Liver (tissue), 9 donors: ENCODE measurements around the gene FIP1L1. TPM values are rescaled to one million over a fixed set of nuclear protein-coding genes. Genes with fewer than 3 reads are reported as not detected.

ENCODE experiments used
- DNase-seq: peaks from one replicate; pipeline ENCODE4 v3.0.0-alpha.2; 2017; ENCODE audit warnings: low spot score
- H3K27ac ChIP-seq, 2 donors: one replicate each; pipeline ENCODE4 v1.7.0; 2013; ENCODE audit warnings: inconsistent platforms in 2 of 2, low read length in 2 of 2, control low read depth in 1 of 2, low read depth in 1 of 2, mild to moderate bottlenecking in 1 of 2
- H3K27me3 ChIP-seq, 4 donors: one replicate each; pipeline versions ENCODE4 v1.6.1 to v1.7.0; 2013; ENCODE audit warnings: low read length in 3 of 4, inconsistent platforms in 1 of 4, mild to moderate bottlenecking in 1 of 4, moderate library complexity in 1 of 4; ENCODE audit not compliant: control insufficient read depth in 4 of 4, insufficient read depth in 4 of 4
- H3K36me3 ChIP-seq, 4 donors: one replicate each; pipeline versions ENCODE4 v1.6.1 to v1.7.0; 2013; ENCODE audit warnings: low read length in 3 of 4, mild to moderate bottlenecking in 3 of 4, low read depth in 1 of 4, moderate library complexity in 1 of 4; ENCODE audit not compliant: control insufficient read depth in 4 of 4, insufficient read depth in 3 of 4
- H3K4me1 ChIP-seq, 4 donors: one replicate each; pipeline versions ENCODE4 v1.6.1 to v1.7.0; 2013; ENCODE audit warnings: low read length in 3 of 4, mild to moderate bottlenecking in 3 of 4, moderate library complexity in 1 of 4; ENCODE audit not compliant: control insufficient read depth in 4 of 4, insufficient read depth in 4 of 4
- H3K4me3 ChIP-seq, 3 donors: one replicate each; pipeline versions ENCODE4 v1.6.1 to v1.7.0; 2013; ENCODE audit warnings: low read length in 3 of 3, control low read depth in 1 of 3, low read depth in 1 of 3, mild to moderate bottlenecking in 1 of 3
- H3K9ac ChIP-seq, 2 donors: one replicate each; pipeline ENCODE4 v1.7.0; 2013; ENCODE audit warnings: low read length in 2 of 2, mild to moderate bottlenecking in 2 of 2, moderate library complexity in 2 of 2, control low read depth in 1 of 2, low read depth in 1 of 2
- H3K9me3 ChIP-seq, 4 donors: one replicate each; pipeline versions ENCODE4 v1.6.1 to v1.7.0; 2013; ENCODE audit warnings: low read length in 3 of 4; ENCODE audit not compliant: control insufficient read depth in 4 of 4
- EGR1 ChIP-seq, 2 donors: IDR thresholded peaks; 2 replicates each; pipeline ENCODE4 v1.6.1; 2016 to 2018; ENCODE audit warnings: antibody characterized with exemption in 2 of 2, low read depth in 2 of 2
- FOXA1 ChIP-seq: IDR thresholded peaks from 2 replicates; pipeline ENCODE4 v1.6.1; 2016; ENCODE audit warnings: antibody characterized with exemption
- FOXA2 ChIP-seq: IDR thresholded peaks from 2 replicates; pipeline ENCODE4 v1.6.1; 2016; ENCODE audit warnings: antibody characterized with exemption
- GABPA ChIP-seq, 2 donors: IDR thresholded peaks in 1 of 2; conservative IDR thresholded peaks in 1 of 2; 2 replicates each; pipeline ENCODE4 v1.6.1; 2016; ENCODE audit warnings: antibody characterized with exemption in 2 of 2, mild to moderate bottlenecking in 1 of 2, moderate library complexity in 1 of 2
- HNF4A ChIP-seq, 2 donors: conservative IDR thresholded peaks; 2 replicates each; pipeline ENCODE4 v1.6.1; 2016; ENCODE audit warnings: antibody characterized with exemption in 2 of 2, mild to moderate bottlenecking in 2 of 2
- HNF4G ChIP-seq: IDR thresholded peaks from 2 replicates; pipeline ENCODE4 v1.6.1; 2016; ENCODE audit warnings: antibody characterized with exemption
- JUND ChIP-seq, 2 donors: IDR thresholded peaks; 2 replicates each; pipeline ENCODE4 v1.6.1; 2016; ENCODE audit warnings: antibody characterized with exemption in 2 of 2
- NR2F2 ChIP-seq: IDR thresholded peaks from 2 replicates; pipeline ENCODE4 v1.6.1; 2016; ENCODE audit warnings: antibody characterized with exemption
- RAD21 ChIP-seq, 2 donors: IDR thresholded peaks; 2 replicates each; pipeline ENCODE4 v1.6.1; 2016; ENCODE audit warnings: antibody characterized with exemption in 2 of 2, mild to moderate bottlenecking in 2 of 2
- RXRA ChIP-seq, 2 donors: IDR thresholded peaks; 2 replicates each; pipeline ENCODE4 v1.6.1; 2017 to 2018; ENCODE audit warnings: antibody characterized with exemption in 2 of 2, mild to moderate bottlenecking in 1 of 2
- SP1 ChIP-seq: IDR thresholded peaks from 2 replicates; pipeline ENCODE4 v1.6.1; 2018; ENCODE audit warnings: antibody characterized with exemption, mild to moderate bottlenecking
- TAF1 ChIP-seq: conservative IDR thresholded peaks from 2 replicates; pipeline ENCODE4 v1.6.1; 2016; ENCODE audit warnings: antibody characterized with exemption, mild to moderate bottlenecking
- YY1 ChIP-seq: IDR thresholded peaks from 2 replicates; pipeline ENCODE4 v1.6.1; 2016; ENCODE audit warnings: antibody characterized with exemption, mild to moderate bottlenecking
- WGBS: extraction: QIAGEN DNeasy Blood & Tissue Kit; methylation state at CpG from one replicate; pipeline ENCODE4 v1.1.7; 2013; 5-methylcytosine and 5-hydroxymethylcytosine counted together
- polyA plus RNA-seq, 2 donors: library from polyadenylated mRNA; stranded (reverse) in 1 of 2; unstranded in 1 of 2; fragments of 200-250 nt in 1 of 2; fragments of >200 nt in 1 of 2; fragmentation: Nextera tagmentation in 1 of 2; extraction: Ambion mirVana in 1 of 2; gene quantifications; one replicate each; pipeline versions ENCODE4 v1.2.1 to v1.2.3, GENCODE V29; 2013 to 2015
- total RNA-seq, 2 donors: library from RNA; depleted of rRNA; stranded (reverse); fragments of >200 nt; gene quantifications; one replicate each; pipeline ENCODE4 v1.2.3, GENCODE V29; 2014
- TF ChIP-seq, protein P1 (sequence below): fragments of 150-350 bp; IDR thresholded peaks from 2 replicates; pipeline ENCODE4 v1.5.1; 2017; ENCODE audit warnings: improper control_type of control experiment, low read depth, low read length; ENCODE audit not compliant: missing input control
- TF ChIP-seq, protein P2 (sequence below): IDR thresholded peaks from 2 replicates; pipeline ENCODE4 v1.6.1; 2016; ENCODE audit warnings: antibody characterized with exemption
- TF ChIP-seq, protein P3 (sequence below): IDR thresholded peaks from 2 replicates; pipeline ENCODE4 v1.6.1; 2016; ENCODE audit warnings: antibody characterized with exemption, mild to moderate bottlenecking
- TF ChIP-seq, protein P4 (sequence below): IDR thresholded peaks from 2 replicates; pipeline ENCODE4 v1.6.1; 2016; ENCODE audit warnings: antibody characterized with exemption
- donor health status: healthy.
- donor health status: healthy.
- donor health status: healthy.
- donor health status: healthy.
- donor health status: healthy.

Gene FIP1L1
- total and polyA plus RNA-seq, 4 donors, result 12.2 to 30.3 (median 18.4) TPM

DNA sequence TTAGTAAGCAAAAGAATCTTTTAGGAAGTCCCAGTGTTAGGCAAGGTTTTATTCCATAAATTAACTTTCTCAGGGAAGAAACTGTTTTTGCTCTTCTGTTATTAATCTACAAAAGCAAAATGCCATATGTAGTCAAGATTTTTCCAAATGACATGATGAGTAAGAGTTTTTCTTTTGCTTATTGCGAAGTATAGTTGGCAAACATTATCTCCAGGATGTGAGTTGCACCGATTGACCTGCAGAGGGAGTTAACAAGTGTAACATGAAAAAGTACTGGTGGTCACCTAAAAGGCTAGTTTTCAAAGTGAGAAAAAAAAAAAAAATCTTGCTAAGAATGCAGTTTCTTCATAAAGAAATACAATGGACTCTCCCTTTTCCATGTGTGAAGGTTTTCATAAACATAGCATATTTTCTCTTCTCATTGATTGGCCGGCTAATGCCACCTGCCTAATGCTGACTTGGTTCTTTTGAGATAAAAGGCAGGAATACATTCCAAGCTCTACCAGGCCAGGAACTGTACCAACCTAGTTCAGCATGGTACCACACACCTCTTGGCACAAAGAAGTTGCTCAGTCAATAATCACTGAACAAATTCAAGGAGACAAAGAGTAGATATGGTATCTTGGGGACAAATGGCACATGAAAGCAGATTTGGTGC is 113.7 kb downstream of the FIP1L1 start:
- Histone ChIP-seq H3K4me3 (no peak overlapping the region), H3K4me1 (peaks cover 0 to 3% (median 0%) of the 10 kb centered on the region in 4 donors), H3K9ac (no peak overlapping the region), H3K36me3 (peaks cover 0 to 5% (median 2%) of the 10 kb centered on the region in 4 donors), H3K9me3 (no peaks in the 10 kb centered on the region), H3K27me3 (no peaks in the 10 kb centered on the region), H3K27ac (no peak overlapping the region)
- no peak for DNase-seq
- TF ChIP-seq SP1, result peak; percentile 12
- TF ChIP-seq NR2F2, result no peak
- TF ChIP-seq FOXA2, result no peak
- TF ChIP-seq JUND (IDR thresholded peaks at IDR 0.05), result no peak
- TF ChIP-seq, protein P1, sequence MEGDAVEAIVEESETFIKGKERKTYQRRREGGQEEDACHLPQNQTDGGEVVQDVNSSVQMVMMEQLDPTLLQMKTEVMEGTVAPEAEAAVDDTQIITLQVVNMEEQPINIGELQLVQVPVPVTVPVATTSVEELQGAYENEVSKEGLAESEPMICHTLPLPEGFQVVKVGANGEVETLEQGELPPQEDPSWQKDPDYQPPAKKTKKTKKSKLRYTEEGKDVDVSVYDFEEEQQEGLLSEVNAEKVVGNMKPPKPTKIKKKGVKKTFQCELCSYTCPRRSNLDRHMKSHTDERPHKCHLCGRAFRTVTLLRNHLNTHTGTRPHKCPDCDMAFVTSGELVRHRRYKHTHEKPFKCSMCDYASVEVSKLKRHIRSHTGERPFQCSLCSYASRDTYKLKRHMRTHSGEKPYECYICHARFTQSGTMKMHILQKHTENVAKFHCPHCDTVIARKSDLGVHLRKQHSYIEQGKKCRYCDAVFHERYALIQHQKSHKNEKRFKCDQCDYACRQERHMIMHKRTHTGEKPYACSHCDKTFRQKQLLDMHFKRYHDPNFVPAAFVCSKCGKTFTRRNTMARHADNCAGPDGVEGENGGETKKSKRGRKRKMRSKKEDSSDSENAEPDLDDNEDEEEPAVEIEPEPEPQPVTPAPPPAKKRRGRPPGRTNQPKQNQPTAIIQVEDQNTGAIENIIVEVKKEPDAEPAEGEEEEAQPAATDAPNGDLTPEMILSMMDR, result peak; percentile 83
- peak; percentile 83 to 88 for TF ChIP-seq RAD21 (IDR thresholded peaks at IDR 0.05)
- TF ChIP-seq RXRA (IDR thresholded peaks at IDR 0.05), result peak in 1 of 2 donors; percentile 21
- 36% methylated on average over 3 of the region's 3 CpGs for WGBS

DNA sequence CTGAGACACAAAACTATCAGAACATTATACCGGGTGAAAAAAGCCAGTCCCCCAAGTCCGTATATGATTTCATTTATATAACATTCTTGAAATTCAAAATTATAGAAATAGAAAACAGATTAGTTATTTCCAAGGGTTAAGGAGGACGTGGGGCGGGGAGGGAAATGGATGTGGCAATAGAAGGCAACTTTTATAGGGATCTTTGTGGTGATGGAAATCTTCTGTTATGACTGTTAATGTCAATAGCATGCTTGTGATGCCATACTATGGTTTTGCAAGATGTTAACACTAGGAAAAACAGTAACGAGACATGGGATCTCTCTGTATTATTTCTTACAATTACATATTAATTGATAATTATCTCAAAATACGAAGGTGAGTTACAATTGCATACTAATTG is 117.4 kb downstream of the FIP1L1 start:
- 95% methylated on average over 6 of the region's 6 CpGs for WGBS
- Histone ChIP-seq H3K27me3 (no peaks in the 10 kb centered on the region), H3K36me3 (peaks cover 0 to 5% (median 2%) of the 10 kb centered on the region in 4 donors), H3K4me1 (peaks cover 0 to 3% (median under 1%) of the 10 kb centered on the region in 4 donors), H3K9me3 (no peaks in the 10 kb centered on the region), H3K9ac (no peak overlapping the region), H3K4me3 (no peak overlapping the region), H3K27ac (no peak overlapping the region)
- TF ChIP-seq RXRA (IDR thresholded peaks at IDR 0.05) (no peak), HNF4G (no peak), HNF4A (conservative IDR thresholded peaks at IDR 0.05) (no peak), TAF1 (no peak), NR2F2 (no peak), FOXA2 (no peak), GABPA (IDR thresholded peaks at IDR 0.05 in 1 of 2, conservative IDR thresholded peaks at IDR 0.05 in 1 of 2) (no peak), EGR1 (IDR thresholded peaks at IDR 0.05; ENCODE audit: low read depth in 2 of 2) (no peak), SP1 (no peak), YY1 (no peak), FOXA1 (no peak), RAD21 (IDR thresholded peaks at IDR 0.05) (no peak)
- TF ChIP-seq, protein P2, sequence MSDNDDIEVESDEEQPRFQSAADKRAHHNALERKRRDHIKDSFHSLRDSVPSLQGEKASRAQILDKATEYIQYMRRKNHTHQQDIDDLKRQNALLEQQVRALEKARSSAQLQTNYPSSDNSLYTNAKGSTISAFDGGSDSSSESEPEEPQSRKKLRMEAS, result no peak
- TF ChIP-seq, protein P3, sequence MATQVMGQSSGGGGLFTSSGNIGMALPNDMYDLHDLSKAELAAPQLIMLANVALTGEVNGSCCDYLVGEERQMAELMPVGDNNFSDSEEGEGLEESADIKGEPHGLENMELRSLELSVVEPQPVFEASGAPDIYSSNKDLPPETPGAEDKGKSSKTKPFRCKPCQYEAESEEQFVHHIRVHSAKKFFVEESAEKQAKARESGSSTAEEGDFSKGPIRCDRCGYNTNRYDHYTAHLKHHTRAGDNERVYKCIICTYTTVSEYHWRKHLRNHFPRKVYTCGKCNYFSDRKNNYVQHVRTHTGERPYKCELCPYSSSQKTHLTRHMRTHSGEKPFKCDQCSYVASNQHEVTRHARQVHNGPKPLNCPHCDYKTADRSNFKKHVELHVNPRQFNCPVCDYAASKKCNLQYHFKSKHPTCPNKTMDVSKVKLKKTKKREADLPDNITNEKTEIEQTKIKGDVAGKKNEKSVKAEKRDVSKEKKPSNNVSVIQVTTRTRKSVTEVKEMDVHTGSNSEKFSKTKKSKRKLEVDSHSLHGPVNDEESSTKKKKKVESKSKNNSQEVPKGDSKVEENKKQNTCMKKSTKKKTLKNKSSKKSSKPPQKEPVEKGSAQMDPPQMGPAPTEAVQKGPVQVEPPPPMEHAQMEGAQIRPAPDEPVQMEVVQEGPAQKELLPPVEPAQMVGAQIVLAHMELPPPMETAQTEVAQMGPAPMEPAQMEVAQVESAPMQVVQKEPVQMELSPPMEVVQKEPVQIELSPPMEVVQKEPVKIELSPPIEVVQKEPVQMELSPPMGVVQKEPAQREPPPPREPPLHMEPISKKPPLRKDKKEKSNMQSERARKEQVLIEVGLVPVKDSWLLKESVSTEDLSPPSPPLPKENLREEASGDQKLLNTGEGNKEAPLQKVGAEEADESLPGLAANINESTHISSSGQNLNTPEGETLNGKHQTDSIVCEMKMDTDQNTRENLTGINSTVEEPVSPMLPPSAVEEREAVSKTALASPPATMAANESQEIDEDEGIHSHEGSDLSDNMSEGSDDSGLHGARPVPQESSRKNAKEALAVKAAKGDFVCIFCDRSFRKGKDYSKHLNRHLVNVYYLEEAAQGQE, result no peak
- TF ChIP-seq, protein P4, sequence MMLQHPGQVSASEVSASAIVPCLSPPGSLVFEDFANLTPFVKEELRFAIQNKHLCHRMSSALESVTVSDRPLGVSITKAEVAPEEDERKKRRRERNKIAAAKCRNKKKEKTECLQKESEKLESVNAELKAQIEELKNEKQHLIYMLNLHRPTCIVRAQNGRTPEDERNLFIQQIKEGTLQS, result no peak
- no peak for DNase-seq
